Keratinocyte (primary cell): ENCODE data around the gene GSTM1.

ENCODE experiments used
- CTCF ChIP-seq, 3 experiments: IDR thresholded peaks in 1 of 3; conservative IDR thresholded peaks in 1 of 3; optimal IDR thresholded peaks in 1 of 3; 2 replicates in 2 of 3; 3 replicates in 1 of 3; pipeline versions ENCODE3 to v1.5.1; 2011; ENCODE audit warnings: low read length in 3 of 3, mild to moderate bottlenecking in 3 of 3, moderate library complexity in 2 of 3, control low read depth in 1 of 3, inconsistent platforms in 1 of 3; ENCODE audit not compliant: insufficient read depth in 2 of 3; ENCODE audit errors: extremely low read depth in 1 of 3
- EZH2 ChIP-seq: IDR thresholded peaks from one replicate; pipeline ENCODE4 v1.6.1; 2012; ENCODE audit warnings: inconsistent platforms, mild to moderate bottlenecking, low read length, moderate library complexity

- TF ChIP-seq CTCF (optimal IDR thresholded peaks at IDR 0.05 in 1 of 3, IDR thresholded peaks at IDR 0.05 in 1 of 3, conservative IDR thresholded peaks at IDR 0.05 in 1 of 3; ENCODE audit: extremely low read depth in 1 of 3, insufficient read depth in 2 of 3, low read length in 3 of 3) (no peak), EZH2 (no peak)
Observed at GRCh38 chr1:109733236-109733870, 45.7 kb downstream of the GSTM1 start.
